Kidney epithelial cell (primary cell): ENCODE results near the gene AURKA. TPM values are rescaled to one million over a fixed set of nuclear protein-coding genes. Genes with fewer than 3 reads are reported as not detected.

Experiments used
- DNase-seq: peaks from one replicate; pipeline ENCODE4 v3.0.0-alpha.2; 2010; ENCODE audit warnings: low read depth
- H3K27me3 ChIP-seq: 2 replicates; pipeline ENCODE4 v1.6.0; 2011; ENCODE audit warnings: low read length; ENCODE audit not compliant: control insufficient read depth, insufficient read depth
- H3K36me3 ChIP-seq: 2 replicates; pipeline ENCODE4 v1.5.1; 2011; ENCODE audit warnings: low read length; ENCODE audit not compliant: control insufficient read depth, insufficient read depth
- H3K4me3 ChIP-seq: 2 replicates; pipeline ENCODE4 v1.5.1; 2011; ENCODE audit warnings: low read depth, mild to moderate bottlenecking, control low read depth, low read length
- total RNA-seq: library from RNA; depleted of rRNA; stranded (reverse); fragments of >200 nt; gene quantifications from 2 replicates; pipeline ENCODE4 v1.2.3, GENCODE V29; 2015
- TF ChIP-seq, protein P1 (sequence below): IDR thresholded peaks from 2 replicates; pipeline ENCODE4 v1.5.1; 2011; ENCODE audit warnings: mild to moderate bottlenecking, moderate library complexity, low read length, control low read depth, inconsistent platforms; ENCODE audit not compliant: insufficient read depth, poor library complexity, severe bottlenecking

AURKA gene
- total RNA-seq, 1 donor from 2014 or later: 8.0 TPM

DNA sequence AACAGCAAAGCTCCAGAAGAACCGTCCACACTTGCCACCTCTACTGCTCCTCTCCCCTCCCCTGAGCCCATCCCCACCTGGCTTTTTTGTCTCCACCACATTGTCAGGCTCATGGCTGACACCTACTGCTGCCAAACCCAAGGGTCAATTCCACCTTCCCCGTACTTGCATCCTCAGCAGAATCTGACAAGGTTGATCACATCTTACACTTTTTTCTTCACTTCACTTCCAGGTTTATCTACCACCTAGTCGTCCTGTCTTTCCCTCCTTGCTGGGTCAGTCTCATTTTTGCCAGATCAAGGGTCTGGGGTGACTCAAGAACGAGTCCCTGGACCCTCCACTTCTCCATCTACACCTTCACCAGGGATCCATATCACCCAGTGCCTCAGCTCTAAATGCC is 3.1 kb downstream of the AURKA start:
- H3K27me3 ChIP-seq: no peaks in the 10 kb centered on the region
- DNase-seq: no peak
- TF ChIP-seq, protein P1, sequence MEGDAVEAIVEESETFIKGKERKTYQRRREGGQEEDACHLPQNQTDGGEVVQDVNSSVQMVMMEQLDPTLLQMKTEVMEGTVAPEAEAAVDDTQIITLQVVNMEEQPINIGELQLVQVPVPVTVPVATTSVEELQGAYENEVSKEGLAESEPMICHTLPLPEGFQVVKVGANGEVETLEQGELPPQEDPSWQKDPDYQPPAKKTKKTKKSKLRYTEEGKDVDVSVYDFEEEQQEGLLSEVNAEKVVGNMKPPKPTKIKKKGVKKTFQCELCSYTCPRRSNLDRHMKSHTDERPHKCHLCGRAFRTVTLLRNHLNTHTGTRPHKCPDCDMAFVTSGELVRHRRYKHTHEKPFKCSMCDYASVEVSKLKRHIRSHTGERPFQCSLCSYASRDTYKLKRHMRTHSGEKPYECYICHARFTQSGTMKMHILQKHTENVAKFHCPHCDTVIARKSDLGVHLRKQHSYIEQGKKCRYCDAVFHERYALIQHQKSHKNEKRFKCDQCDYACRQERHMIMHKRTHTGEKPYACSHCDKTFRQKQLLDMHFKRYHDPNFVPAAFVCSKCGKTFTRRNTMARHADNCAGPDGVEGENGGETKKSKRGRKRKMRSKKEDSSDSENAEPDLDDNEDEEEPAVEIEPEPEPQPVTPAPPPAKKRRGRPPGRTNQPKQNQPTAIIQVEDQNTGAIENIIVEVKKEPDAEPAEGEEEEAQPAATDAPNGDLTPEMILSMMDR: no peak
- H3K36me3 ChIP-seq: no peaks in the 10 kb centered on the region
- H3K4me3 ChIP-seq: no peak overlapping the region

DNA sequence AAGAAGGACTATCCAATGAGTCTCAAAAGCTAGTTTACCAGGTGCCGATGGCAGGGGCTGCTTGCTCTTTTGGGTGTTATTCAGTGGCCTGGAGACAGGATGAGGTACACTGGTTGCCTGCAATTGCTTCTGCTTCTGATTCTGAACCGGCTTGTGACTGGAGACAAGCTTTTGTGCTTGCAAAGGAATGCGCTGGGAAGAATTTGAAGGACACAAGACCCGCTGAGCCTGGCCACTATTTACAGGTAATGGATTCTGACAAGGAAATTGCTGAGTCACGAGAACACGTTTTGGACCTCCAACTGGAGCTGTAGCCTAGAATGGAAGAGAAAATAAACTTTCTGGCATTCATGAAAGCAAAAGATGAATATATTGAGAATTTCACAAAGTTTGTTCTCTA is 5.8 kb downstream of the AURKA start:
- no peaks in the 10 kb centered on the region for H3K36me3 ChIP-seq
- H3K27me3 ChIP-seq: no peaks in the 10 kb centered on the region
- H3K4me3 ChIP-seq: no peak overlapping the region
- DNase-seq: no peak
- TF ChIP-seq, protein P1: no peak

DNA sequence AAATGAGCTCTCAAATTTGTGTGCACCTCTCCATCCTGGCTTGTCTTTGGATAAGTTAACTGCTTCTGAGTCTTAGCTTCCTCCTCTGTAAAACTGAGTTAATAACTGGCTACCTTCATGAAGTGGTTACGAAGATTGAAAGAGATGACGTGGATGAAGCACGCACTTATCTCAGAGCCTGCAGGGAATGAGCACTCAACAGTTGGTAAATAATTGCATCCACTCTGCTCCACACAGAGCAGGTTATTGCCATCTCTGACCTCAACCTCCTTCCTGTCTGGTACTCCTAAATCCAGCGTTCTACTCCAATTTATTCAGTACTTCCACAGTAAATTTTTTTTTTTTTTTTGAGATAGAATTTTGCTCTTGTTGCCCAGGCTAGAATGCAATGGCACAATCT is 6.9 kb downstream of the AURKA start:
- Histone ChIP-seq H3K4me3 (no peak overlapping the region), H3K36me3 (no peaks in the 10 kb centered on the region), H3K27me3 (no peaks in the 10 kb centered on the region)
- no peak for DNase-seq
- TF ChIP-seq, protein P1: no peak

DNA sequence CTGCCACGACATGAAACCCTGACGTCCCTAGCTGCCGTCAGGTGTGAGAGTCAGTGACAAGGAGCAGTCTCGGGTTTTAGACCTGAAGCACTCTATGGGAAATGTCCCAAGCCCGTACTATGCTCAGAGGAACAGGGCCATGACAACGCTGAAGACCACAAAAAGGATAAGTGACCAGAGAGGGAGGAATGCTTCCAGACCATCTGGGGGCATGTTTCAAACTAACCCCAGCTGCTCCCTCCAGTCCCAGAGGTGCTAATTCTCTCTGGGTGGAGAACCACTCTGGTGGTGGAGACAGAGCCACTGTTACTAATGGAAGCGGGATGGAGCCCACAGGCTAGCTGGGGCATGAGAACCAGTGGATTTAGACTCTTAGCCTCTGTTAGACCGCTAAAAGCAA is 8.7 kb downstream of the AURKA start:
- no peak for DNase-seq
- no peak overlapping the region for H3K4me3 ChIP-seq
- TF ChIP-seq, protein P1: no peak
- no peaks in the 10 kb centered on the region for H3K36me3 ChIP-seq
- no peaks in the 10 kb centered on the region for H3K27me3 ChIP-seq

DNA sequence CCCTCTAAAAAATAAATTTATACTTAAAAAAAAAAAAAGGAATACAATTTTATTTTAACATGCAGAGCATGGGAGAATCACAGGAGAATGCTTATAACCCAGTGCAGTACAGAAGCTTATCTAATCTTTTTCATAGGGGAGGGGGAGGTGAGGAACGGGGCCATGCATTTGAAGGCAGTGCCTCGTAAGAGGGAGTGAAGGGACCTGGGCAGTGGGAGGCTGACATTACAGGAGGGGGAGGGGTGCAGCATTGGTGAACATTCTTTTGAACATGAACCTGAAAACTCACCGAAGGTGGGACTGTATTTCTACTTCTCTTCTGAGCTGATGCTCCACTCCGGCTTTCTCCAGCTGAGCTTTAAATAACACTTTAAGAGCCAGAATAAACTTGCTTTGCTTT is 9.3 kb downstream of the AURKA start:
- Histone ChIP-seq H3K36me3 (no peaks in the 10 kb centered on the region), H3K27me3 (no peaks in the 10 kb centered on the region), H3K4me3 (no peak overlapping the region)
- no peak for DNase-seq
- TF ChIP-seq, protein P1: no peak

DNA sequence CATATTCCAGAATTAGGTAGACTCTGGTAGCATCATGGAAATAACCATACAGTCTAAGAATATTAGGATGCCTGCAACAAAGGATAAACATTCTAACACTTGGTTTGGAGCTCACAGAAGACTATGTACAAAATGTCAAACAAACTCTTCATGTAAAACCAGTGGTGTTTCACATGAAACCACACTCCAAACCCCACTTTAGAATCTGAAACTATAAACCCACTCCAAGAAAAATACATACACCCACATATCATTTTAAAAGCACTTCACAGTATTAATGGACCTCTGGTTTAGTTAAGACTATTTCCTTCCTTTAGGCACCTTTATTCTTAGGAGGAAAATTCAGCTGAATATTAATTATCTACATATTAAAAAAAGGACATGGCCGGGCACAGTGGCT is 10.5 kb downstream of the AURKA start:
- no peak for DNase-seq
- no peaks in the 10 kb centered on the region for H3K27me3 ChIP-seq
- H3K4me3 ChIP-seq: no peak overlapping the region
- H3K36me3 ChIP-seq: no peaks in the 10 kb centered on the region
- TF ChIP-seq, protein P1: no peak
